Ovary (tissue), 9 donors: ENCODE data around the gene KMT2B. TPM values are rescaled to one million over a fixed set of nuclear protein-coding genes. Genes with fewer than 3 reads are reported as not detected.

Experiments
- DNase-seq, 5 donors: peaks; one replicate each; pipeline ENCODE4 v3.0.0-alpha.2; 2019 to 2020
- H3K27ac ChIP-seq, 2 donors: fragments of 200-600 bp; one replicate each; pipeline versions ENCODE4 v1.5.1 to v1.8.0; 2019 to 2022
- H3K27me3 ChIP-seq: fragments of 200-600 bp; one replicate; pipeline ENCODE4 v1.8.0; 2022
- H3K36me3 ChIP-seq: fragments of 200-600 bp; sonication (generic); one replicate; pipeline ENCODE4 v1.5.1; 2019
- H3K4me1 ChIP-seq: one replicate; pipeline ENCODE4 v1.8.1; 2013; ENCODE audit warnings: mild to moderate bottlenecking, moderate library complexity; ENCODE audit not compliant: insufficient read depth
- H3K4me3 ChIP-seq: fragments of 200-600 bp; sonication (generic); one replicate; pipeline ENCODE4 v1.5.1; 2017
- H3K9me3 ChIP-seq, 2 donors: fragments of 200-600 bp in 1 of 2; sonication (generic) in 1 of 2; one replicate each; pipeline versions ENCODE4 v1.5.1 to v1.8.1; 2013 to 2019; ENCODE audit warnings: mild to moderate bottlenecking in 1 of 2, moderate library complexity in 1 of 2
- CTCF ChIP-seq, 3 donors: fragments of 450-650 bp in 2 of 3; fragments of 200-600 bp in 1 of 3; IDR thresholded peaks; one replicate each; pipeline versions ENCODE4 v1.5.1 to v1.8.0; 2016 to 2022; ENCODE audit warnings: antibody characterized with exemption in 3 of 3, mild to moderate bottlenecking in 1 of 3
- EP300 ChIP-seq: sonication (generic); formaldehyde crosslinking; IDR thresholded peaks from one replicate; pipeline ENCODE4 v1.6.1; 2017; ENCODE audit warnings: antibody characterized with exemption
- POLR2A ChIP-seq: fragments of 450-650 bp; IDR thresholded peaks from one replicate; pipeline ENCODE4 v1.6.1; 2017; ENCODE audit warnings: antibody characterized with exemption, mild to moderate bottlenecking, moderate library complexity
- WGBS, 3 donors: extraction: QIAGEN DNeasy Blood & Tissue Kit in 1 of 3; methylation state at CpG; one replicate each; pipeline versions ENCODE4 v1.1.5 to v1.1.7; 2013 to 2017; 5-methylcytosine and 5-hydroxymethylcytosine counted together
- intact Hi-C, 4 donors: fragments of 100-400 bp; cut with DNase I; formaldehyde crosslinking; loops; one replicate each; pipeline versions ENCODE4 v1.11.0 to v1.15.1; 2022 to 2023
- polyA plus RNA-seq, 2 donors: library from polyadenylated mRNA; stranded (reverse); fragments of 200-250 nt in 1 of 2; fragments of 350-450 nt in 1 of 2; fragmentation: Illumina TruSeq in 1 of 2; extraction: RNeasy Lipid Tissue Mini Kit (QIAGEN cat#74804) in 1 of 2; gene quantifications; one replicate each; pipeline ENCODE4 v1.2.3, GENCODE V29; 2013 to 2014
- total RNA-seq, 7 donors: library from RNA; depleted of rRNA in 2 of 7; stranded (reverse); fragments of >200 nt in 2 of 7; fragmentation: NEBNext Ultra II Directional in 3 of 7; extraction: Animal tissue kit (Norgen Biotek cat#: 25700) in 3 of 7; gene quantifications; one replicate each; pipeline versions ENCODE4 v1.1.0 to v1.2.4, GENCODE V29; 2016 to 2023
- donor health status: DM: no; HTN: no; CAD: no; lungs with moderate emphysema.
- donor health status: DM: no; HTN: no; CAD: no.
- donor health status: Bipolar disorder and iron deficiency.
- donor health status: DM: yes; HTN: yes; CAD: no.
- donor health status: DM: no; HTN: no; CAD: no.
- donor health status: DM: yes; HTN: yes; CAD: no.

Gene KMT2B
- total and polyA plus RNA-seq, 9 donors = 8.8 to 53.7 (median 34.1) TPM

GRCh38 chr19:35783469-35784434, 65.9 kb downstream of the KMT2B start:
- intact Hi-C loops = loop anchor here in 1 of 4 donors (10.0 kb wide), 1 partner anchor 141 kb away; no protein-coding TSS in a partner anchor
- H3K4me1 ChIP-seq = no peaks in the 10 kb centered on the region
- H3K9me3 ChIP-seq = no peaks in the 10 kb centered on the region
- no peaks in the 10 kb centered on the region for H3K36me3 ChIP-seq
- no peak overlapping the region for H3K4me3 ChIP-seq
- WGBS, 3 donors = 78 to 79% (median 79%) methylated on average over 28 of the region's 28 CpGs
- TF ChIP-seq EP300 (no peak), POLR2A (no peak), CTCF (IDR thresholded peaks at IDR 0.05) (no peak)
- DNase-seq = peak in 1 of 5 donors; percentile 23
- H3K27me3 ChIP-seq = no peaks in the 10 kb centered on the region
- H3K27ac ChIP-seq = no peak overlapping the region

DNA sequence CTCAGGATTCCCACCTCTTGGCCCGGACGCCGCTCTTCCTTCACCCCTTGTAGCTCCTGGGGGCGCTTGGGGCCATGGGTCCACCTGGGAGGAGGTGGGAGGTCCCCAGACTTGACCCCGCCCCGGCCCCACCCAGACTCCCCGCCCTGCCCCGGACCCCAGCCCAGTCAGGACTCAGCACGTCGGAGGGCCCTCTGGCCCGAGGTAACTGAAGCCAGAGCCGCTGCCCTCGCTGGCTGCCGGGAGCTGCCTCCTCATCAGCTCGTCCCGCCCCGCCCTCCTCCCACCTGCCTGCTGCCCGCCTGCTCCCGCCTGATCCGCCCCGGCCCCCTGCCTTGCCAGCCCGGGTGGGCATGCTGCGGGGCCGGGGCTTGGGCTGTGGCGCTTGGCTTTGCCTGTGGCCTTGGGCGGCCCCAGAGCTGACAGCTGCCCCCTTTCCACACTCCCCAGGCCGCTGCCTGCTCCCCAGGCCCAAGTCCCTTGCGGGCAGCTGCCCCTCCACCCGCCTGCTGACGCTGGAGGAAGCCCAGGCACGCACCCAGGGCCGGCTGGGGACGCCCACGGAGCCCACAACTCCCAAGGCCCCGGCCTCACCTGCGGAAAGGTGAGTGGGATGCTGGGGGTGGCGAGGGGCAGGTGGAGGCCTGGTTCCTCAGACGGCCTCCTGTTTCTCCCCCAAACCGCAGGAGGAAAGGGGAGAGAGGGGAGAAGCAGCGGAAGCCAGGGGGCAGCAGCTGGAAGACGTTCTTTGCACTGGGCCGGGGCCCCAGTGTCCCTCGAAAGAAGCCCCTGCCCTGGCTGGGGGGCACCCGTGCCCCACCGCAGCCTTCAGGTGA, 66.9 kb downstream of the KMT2B start:
- no peaks in the 10 kb centered on the region for H3K4me1 ChIP-seq
- no peaks in the 10 kb centered on the region for H3K27me3 ChIP-seq
- H3K36me3 ChIP-seq = no peaks in the 10 kb centered on the region
- H3K9me3 ChIP-seq = no peaks in the 10 kb centered on the region
- TF ChIP-seq POLR2A = no peak
- no peak for TF ChIP-seq CTCF (IDR thresholded peaks at IDR 0.05)
- peak in 1 of 5 donors; percentile 19 for DNase-seq
- H3K27ac ChIP-seq = no peak overlapping the region
- intact Hi-C loops = loop anchor here in 1 of 4 donors (10.0 kb wide), 1 partner anchor 140 kb away; no protein-coding TSS in a partner anchor
- H3K4me3 ChIP-seq = no peak overlapping the region
- 76 to 81% (median 77%) methylated on average over 27 to 45 of the region's 45 CpGs for WGBS, 3 donors

DNA sequence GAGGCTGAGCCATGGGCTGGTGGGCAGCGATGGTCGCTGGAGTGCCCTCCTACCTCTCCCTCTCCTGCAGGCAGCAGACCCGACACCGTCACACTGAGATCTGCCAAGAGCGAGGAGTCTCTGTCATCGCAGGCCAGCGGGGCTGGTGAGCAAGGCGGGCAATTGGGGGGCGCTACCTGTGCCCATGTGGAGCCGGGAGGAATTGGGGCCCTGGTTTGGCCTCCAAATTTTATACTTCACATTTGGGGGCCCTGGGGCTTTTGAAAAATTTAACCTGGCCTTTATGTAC, 67.5 kb downstream of the KMT2B start:
- TF ChIP-seq POLR2A = no peak
- no peak for TF ChIP-seq CTCF (IDR thresholded peaks at IDR 0.05)
- no peak for TF ChIP-seq EP300
- no peaks in the 10 kb centered on the region for H3K4me1 ChIP-seq
- no peak for DNase-seq
- intact Hi-C loops = loop anchor here in 1 of 4 donors (10.0 kb wide), 1 partner anchor 140 kb away; no protein-coding TSS in a partner anchor
- H3K9me3 ChIP-seq = no peaks in the 10 kb centered on the region
- no peaks in the 10 kb centered on the region for H3K36me3 ChIP-seq
- WGBS, 3 donors = 88 to 91% (median 90%) methylated on average over 10 of the region's 10 CpGs
- H3K27me3 ChIP-seq = no peaks in the 10 kb centered on the region
- no peak overlapping the region for H3K4me3 ChIP-seq
- H3K27ac ChIP-seq = no peak overlapping the region
